K562 (cell line): ENCODE data around the gene VPS35L. TPM values are rescaled to one million over a fixed set of nuclear protein-coding genes. Genes with fewer than 3 reads are reported as not detected.

ENCODE experiments used
- ATF1 ChIP-seq, 2 experiments: fragments of 450-650 bp in 1 of 2; IDR thresholded peaks; 2 replicates each; pipeline ENCODE4 v1.6.1; 2016; ENCODE audit warnings: missing compliant biosample characterization in 1 of 2, missing genetic modification characterization in 1 of 2
- BRD9 ChIP-seq: fragments of 450-650 bp; IDR thresholded peaks from 2 replicates; pipeline ENCODE4 v1.6.1; 2018; ENCODE audit warnings: low read depth; ENCODE audit not compliant: partially characterized antibody
- CBX2 ChIP-seq: fragments of 200-600 bp; sonication (generic); IDR thresholded peaks from one replicate; pipeline ENCODE4 v1.6.1; 2012; ENCODE audit warnings: mild to moderate bottlenecking, low read length, inconsistent platforms; ENCODE audit not compliant: insufficient read depth, poor library complexity, severe bottlenecking
- E2F3 ChIP-seq: fragments of 250-450 bp; sonication (Bioruptor Pico); IDR thresholded peaks from 2 replicates; pipeline ENCODE4 v1.4.0; 2020; ENCODE audit warnings: mild to moderate bottlenecking
- ETV6 ChIP-seq, 3 experiments: fragments of 150-350 bp in 1 of 3; sonication (generic) in 1 of 3; formaldehyde crosslinking in 1 of 3; IDR thresholded peaks; 2 replicates each; pipeline versions ENCODE4 v1.6.1 to v1.8.0; 2014 to 2022; ENCODE audit warnings: borderline replicate concordance in 2 of 3, low read depth in 2 of 3, antibody characterized with exemption in 1 of 3, low read length in 1 of 3, mild to moderate bottlenecking in 1 of 3, missing genetic modification reagents in 1 of 3
- FOXK2 ChIP-seq, 2 experiments: fragments of 450-650 bp; IDR thresholded peaks in 1 of 2; conservative IDR thresholded peaks in 1 of 2; 2 replicates each; pipeline ENCODE4 v1.6.1; 2016; ENCODE audit warnings: low read depth in 2 of 2, mild to moderate bottlenecking in 1 of 2
- NCOR1 ChIP-seq: fragments of 450-650 bp; IDR thresholded peaks from 2 replicates; pipeline ENCODE4 v1.6.1; 2016; ENCODE audit warnings: mild to moderate bottlenecking, moderate library complexity
- NR2C1 ChIP-seq, 2 experiments: fragments of 450-650 bp; IDR thresholded peaks; 2 replicates each; pipeline ENCODE4 v1.6.1; 2017; ENCODE audit warnings: mild to moderate bottlenecking in 2 of 2, antibody characterized with exemption in 1 of 2, inconsistent platforms in 1 of 2, missing compliant biosample characterization in 1 of 2, missing genetic modification characterization in 1 of 2
- XRCC4 ChIP-seq: IDR thresholded peaks from one replicate; pipeline ENCODE4 v1.6.1; 2011; ENCODE audit not compliant: insufficient read depth, insufficient read length; ENCODE audit errors: extremely low read depth
- ZFX ChIP-seq: sonication (generic); formaldehyde crosslinking; IDR thresholded peaks from 2 replicates; pipeline ENCODE4 v1.8.0; 2022; ENCODE audit warnings: mild to moderate bottlenecking, missing genetic modification reagents, moderate library complexity
- ZNF134 ChIP-seq: fragments of 250-450 bp; sonication (Bioruptor Pico); conservative IDR thresholded peaks from 2 replicates; pipeline ENCODE4 v1.4.0; 2020
- ZNF197 ChIP-seq: fragments of 200-800 bp; sonication (Bioruptor generic); IDR thresholded peaks from 2 replicates; pipeline ENCODE4 v1.6.1; 2016; ENCODE audit warnings: low read depth, missing genetic modification characterization, missing compliant biosample characterization
- ZNF79 ChIP-seq: fragments of 250-450 bp; sonication (Bioruptor Pico); IDR thresholded peaks from 2 replicates; pipeline ENCODE4 v1.4.0; 2020; ENCODE audit warnings: low read depth, mild to moderate bottlenecking, moderate library complexity
- polyA plus RNA-seq, 8 experiments: library from polyadenylated mRNA; depleted of rRNA in 4 of 8; stranded (reverse) in 5 of 8; unstranded in 3 of 8; fragments of >200 nt; fragmentation: Nextera tagmentation in 2 of 8; fragmentation: Illumina TruSeq in 1 of 8; extraction: Ambion mirVana in 2 of 8; extraction: Trizol in 1 of 8; gene quantifications; 2 replicates each; pipeline versions ENCODE4 v1.2.1 to v1.2.3, GENCODE V29; 2011 to 2014; ENCODE audit warnings: inconsistent platforms in 1 of 8, missing spikeins in 1 of 8
- total RNA-seq, 7 experiments: library from RNA; depleted of rRNA in 6 of 7; stranded (reverse); fragments of >200 nt in 6 of 7; fragmentation: Illumina TruSeq in 2 of 7; extraction: Trizol in 2 of 7; gene quantifications; 2 replicates each; pipeline versions ENCODE4 v1.2.1 to v1.2.3, GENCODE V29; 2011 to 2021; ENCODE audit warnings: low replicate concordance in 1 of 7
- TF ChIP-seq, protein P1 (sequence below), 2 experiments: IDR thresholded peaks; 2 replicates each; pipeline ENCODE4 v1.6.1; 2012; ENCODE audit warnings: improper control_type of control experiment in 2 of 2, low read depth in 2 of 2, low read length in 2 of 2, borderline replicate concordance in 1 of 2
- TF ChIP-seq, protein P2 (sequence below): sonication (generic); formaldehyde crosslinking; IDR thresholded peaks from 2 replicates; pipeline ENCODE4 v1.9.0; 2022; ENCODE audit warnings: mild to moderate bottlenecking, missing genetic modification reagents
- TF ChIP-seq, protein P3 (sequence below): fragments of 200-800 bp; sonication (Bioruptor generic); IDR thresholded peaks from 2 replicates; pipeline ENCODE4 v1.6.1; 2017; ENCODE audit warnings: missing genetic modification characterization, missing compliant biosample characterization
- TF ChIP-seq, protein P4 (sequence below), 2 experiments: IDR thresholded peaks; 2 replicates each; pipeline ENCODE4 v1.6.1; 2011; ENCODE audit warnings: borderline replicate concordance in 1 of 2, control low read depth in 1 of 2, low read depth in 1 of 2, low read length in 1 of 2, mild to moderate bottlenecking in 1 of 2, mixed read lengths in 1 of 2, moderate library complexity in 1 of 2; ENCODE audit not compliant: insufficient read depth in 1 of 2, insufficient read length in 1 of 2, poor library complexity in 1 of 2, severe bottlenecking in 1 of 2; ENCODE audit errors: extremely low read depth in 1 of 2

Gene VPS35L
- total and polyA plus RNA-seq, 9 of the 15 experiments (the other 6 are each of a cell fraction or from before 2014, with no cell fraction given): 10.2 to 30.4 (median 20.1) TPM

DNA sequence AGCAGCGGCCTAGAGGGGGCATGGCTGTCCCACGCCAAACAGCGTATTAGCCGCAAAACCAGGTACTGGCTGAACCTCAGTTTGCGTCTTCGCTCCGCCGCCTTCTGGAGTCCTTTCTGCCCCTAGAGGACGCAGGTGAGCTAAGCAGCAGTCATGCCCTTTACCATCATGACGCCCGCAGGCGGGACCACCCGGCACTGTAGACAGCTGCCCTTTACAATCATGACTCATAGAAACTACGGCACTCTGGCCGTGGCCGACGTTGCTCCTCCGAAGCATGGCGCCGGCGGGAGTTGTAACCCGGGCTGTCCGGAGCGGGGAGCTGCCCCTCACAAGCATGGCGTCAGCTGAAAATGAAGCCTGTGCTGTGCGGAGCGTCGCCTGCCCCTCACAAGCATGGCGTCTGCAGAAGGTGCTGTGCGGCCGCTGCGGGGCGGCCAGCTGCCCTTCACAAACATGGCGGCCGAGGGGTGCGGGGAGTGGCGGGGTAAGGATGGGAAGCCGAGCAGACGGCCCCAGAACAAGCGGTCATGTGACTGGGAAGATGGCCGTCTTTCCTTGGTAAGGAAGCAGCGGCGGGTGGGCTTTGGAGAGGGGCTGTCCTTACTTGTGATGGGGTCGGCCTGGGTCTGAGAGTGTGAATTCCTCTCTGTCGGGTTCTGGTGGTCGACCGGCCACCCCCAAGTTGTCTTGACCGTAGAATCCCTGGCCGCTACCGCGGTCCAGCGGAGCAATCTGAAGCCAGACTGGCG, at the start of gene VPS35L (continued):
- TF ChIP-seq, protein P1, sequence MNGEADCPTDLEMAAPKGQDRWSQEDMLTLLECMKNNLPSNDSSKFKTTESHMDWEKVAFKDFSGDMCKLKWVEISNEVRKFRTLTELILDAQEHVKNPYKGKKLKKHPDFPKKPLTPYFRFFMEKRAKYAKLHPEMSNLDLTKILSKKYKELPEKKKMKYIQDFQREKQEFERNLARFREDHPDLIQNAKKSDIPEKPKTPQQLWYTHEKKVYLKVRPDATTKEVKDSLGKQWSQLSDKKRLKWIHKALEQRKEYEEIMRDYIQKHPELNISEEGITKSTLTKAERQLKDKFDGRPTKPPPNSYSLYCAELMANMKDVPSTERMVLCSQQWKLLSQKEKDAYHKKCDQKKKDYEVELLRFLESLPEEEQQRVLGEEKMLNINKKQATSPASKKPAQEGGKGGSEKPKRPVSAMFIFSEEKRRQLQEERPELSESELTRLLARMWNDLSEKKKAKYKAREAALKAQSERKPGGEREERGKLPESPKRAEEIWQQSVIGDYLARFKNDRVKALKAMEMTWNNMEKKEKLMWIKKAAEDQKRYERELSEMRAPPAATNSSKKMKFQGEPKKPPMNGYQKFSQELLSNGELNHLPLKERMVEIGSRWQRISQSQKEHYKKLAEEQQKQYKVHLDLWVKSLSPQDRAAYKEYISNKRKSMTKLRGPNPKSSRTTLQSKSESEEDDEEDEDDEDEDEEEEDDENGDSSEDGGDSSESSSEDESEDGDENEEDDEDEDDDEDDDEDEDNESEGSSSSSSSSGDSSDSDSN (IDR thresholded peaks at IDR 0.05; ENCODE audit: borderline replicate concordance in 1 of 2, low read depth in 2 of 2, low read length in 2 of 2): peak; percentile 33 to 85; a peak in 1 of 4 replicates
- TF ChIP-seq ZNF134 (CRISPR knock-in tag) (peak; percentile 40; the same call in 1 of the 2 replicates), ZNF197 (peak; percentile 90), ATF1 (CRISPR knock-in tag; IDR thresholded peaks at IDR 0.05) (0 out of 2 replicates have a peak, but pooled peaks have one; percentile 8), ATF1 (tag; IDR thresholded peaks at IDR 0.05) (peak; percentile 92), NR2C1 (IDR thresholded peaks at IDR 0.05) (peak; percentile 88), NR2C1 (tag; IDR thresholded peaks at IDR 0.05) (peak; percentile 86), E2F3 (CRISPR knock-in tag) (0 out of 2 replicates have a peak, but pooled peaks have one; percentile 32), BRD9 (no peak), ZNF79 (CRISPR knock-in tag) (no peak), ETV6 (IDR thresholded peaks at IDR 0.05; ENCODE audit: borderline replicate concordance in 1 of 2, low read depth in 2 of 2, low read length in 1 of 2) (0 out of 4 replicates have a peak, but pooled peaks of 1 of the 2 experiments have one; percentile 18), ETV6 (CRISPR knock-in tag; IDR thresholded peaks at IDR 0.05; ENCODE audit: borderline replicate concordance) (no peak), NCOR1 (peak; percentile 95), ZFX (peak; percentile 86), FOXK2 (conservative IDR thresholded peaks at IDR 0.05 in 1 of 2, IDR thresholded peaks at IDR 0.05 in 1 of 2; ENCODE audit: low read depth in 2 of 2) (0 out of 4 replicates have a peak, but pooled peaks of 1 of the 2 experiments have one; percentile 24), CBX2 (no peak), XRCC4 (no peak)
- TF ChIP-seq, protein P2, sequence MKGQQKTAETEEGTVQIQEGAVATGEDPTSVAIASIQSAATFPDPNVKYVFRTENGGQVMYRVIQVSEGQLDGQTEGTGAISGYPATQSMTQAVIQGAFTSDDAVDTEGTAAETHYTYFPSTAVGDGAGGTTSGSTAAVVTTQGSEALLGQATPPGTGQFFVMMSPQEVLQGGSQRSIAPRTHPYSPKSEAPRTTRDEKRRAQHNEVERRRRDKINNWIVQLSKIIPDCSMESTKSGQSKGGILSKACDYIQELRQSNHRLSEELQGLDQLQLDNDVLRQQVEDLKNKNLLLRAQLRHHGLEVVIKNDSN (CRISPR knock-in tag): peak; percentile 93
- TF ChIP-seq, protein P3, sequence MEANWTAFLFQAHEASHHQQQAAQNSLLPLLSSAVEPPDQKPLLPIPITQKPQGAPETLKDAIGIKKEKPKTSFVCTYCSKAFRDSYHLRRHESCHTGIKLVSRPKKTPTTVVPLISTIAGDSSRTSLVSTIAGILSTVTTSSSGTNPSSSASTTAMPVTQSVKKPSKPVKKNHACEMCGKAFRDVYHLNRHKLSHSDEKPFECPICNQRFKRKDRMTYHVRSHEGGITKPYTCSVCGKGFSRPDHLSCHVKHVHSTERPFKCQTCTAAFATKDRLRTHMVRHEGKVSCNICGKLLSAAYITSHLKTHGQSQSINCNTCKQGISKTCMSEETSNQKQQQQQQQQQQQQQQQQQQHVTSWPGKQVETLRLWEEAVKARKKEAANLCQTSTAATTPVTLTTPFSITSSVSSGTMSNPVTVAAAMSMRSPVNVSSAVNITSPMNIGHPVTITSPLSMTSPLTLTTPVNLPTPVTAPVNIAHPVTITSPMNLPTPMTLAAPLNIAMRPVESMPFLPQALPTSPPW (CRISPR knock-in tag): peak; percentile 67
- TF ChIP-seq, protein P4, sequence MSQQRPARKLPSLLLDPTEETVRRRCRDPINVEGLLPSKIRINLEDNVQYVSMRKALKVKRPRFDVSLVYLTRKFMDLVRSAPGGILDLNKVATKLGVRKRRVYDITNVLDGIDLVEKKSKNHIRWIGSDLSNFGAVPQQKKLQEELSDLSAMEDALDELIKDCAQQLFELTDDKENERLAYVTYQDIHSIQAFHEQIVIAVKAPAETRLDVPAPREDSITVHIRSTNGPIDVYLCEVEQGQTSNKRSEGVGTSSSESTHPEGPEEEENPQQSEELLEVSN (IDR thresholded peaks at IDR 0.05; ENCODE audit: borderline replicate concordance in 1 of 2, extremely low read depth in 1 of 2, insufficient read depth in 1 of 2, insufficient read length in 1 of 2, low read depth in 1 of 2, low read length in 1 of 2, poor library complexity in 1 of 2, severe bottlenecking in 1 of 2): peak; percentile 35 to 57
